Activated T-helper 1 cell treated with Interleukin-2 at 50 U/mL for 16 hours (primary cell): Measurements from ENCODE around the gene E2F2.

ENCODE experiments used
- DNase-seq: peaks from one replicate; pipeline ENCODE4 v3.0.0-alpha.2; 2020; ENCODE audit warnings: low read depth

E2F2 gene

GRCh38 chr1:23562137-23562876 is 31.3 kb upstream of the E2F2 start:
- DNase-seq: no peak

DNA sequence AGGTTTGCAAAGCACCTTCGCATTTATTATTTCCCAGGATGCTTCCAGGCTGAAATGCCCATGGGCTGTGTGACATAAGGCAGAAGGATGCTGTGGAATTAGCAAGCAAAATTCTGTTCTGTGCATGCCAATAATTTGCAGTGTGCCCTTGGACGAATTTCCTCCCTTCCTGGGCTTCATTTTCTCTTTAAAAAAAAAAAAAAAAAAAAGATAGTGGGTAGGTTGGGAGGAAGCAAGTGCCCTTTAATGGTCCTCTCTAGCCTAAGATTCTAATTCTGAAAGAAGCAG is 30.7 kb upstream of the E2F2 start:
- DNase-seq: no peak

DNA sequence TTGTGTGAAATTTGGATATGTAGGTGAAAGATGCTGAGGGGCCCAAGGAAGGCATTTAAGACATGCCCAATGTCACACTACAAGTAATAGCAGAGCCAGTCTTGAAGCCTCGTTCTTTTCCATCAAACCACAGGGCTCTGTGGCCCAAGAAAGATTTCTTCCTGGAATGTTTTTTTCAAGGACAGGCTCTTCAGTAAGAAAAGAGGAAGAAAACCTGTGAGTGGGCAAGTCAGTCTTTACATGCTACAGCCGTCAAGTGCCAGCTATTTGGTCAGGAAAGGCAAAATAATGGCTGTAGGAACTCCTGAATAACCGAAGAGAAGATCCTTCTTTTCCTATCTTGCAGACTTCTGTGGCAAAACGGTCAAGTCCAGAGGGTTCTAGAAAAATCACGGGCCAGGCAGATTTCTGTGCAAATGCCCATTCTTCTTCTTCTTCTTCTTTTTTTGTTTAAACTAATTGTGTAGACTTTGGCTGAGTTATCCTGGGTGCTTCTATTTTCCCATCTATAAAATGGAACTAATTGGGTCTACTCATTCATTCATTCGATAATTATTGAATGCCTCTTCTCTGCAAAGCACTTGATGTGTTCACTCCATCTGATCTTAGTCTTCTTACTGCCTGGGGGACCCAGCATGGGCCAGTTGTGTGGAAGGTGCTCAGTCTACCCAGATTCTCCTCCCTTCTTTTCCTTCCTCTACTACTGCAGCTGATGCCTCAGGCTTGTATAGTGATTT is 30.2 kb upstream of the E2F2 start:
- no peak for DNase-seq

GRCh38 chr1:23559985-23560741 is 29.1 kb upstream of the E2F2 start:
- no peak for DNase-seq

DNA sequence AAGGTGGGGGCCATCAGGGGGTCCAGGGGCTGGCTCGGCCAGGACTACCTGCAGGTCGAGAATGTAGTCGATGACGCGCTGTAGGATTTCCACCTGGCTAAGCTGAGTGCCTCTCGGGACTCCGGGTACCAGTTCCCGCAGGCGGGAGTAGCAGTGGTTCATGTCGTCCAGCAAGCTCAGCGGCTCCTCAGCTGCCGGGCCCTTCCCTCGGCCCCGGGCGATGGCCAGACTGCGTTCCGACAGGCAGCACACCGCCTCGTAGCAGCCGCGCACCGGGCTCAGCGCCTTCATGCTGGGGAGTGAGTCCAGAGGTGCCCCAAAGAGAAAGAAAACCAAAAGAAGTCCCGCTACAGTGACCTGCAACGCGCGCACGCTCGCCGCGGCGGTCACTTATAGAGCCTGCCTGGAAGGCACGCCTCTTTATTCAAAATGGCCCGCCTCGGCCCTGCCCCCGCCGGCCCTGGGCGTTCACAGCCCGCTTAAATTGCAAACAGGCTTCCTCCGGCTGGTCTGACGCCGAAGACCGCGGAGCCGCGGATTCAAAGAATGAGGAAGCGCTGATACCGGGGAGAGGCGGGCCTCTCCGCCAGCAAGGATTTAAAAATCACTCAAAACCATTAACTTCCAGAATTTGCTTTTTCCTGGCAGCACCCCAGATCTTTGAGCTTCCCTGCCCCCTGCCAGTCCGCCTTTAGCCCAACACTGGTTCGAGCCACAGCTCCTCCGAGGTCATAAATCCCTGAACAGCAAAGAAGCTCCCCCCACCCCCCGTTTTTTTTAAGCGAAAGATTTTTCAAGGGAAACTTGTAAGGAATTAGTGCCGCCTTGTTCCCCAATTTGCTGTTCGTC is 28.3 kb upstream of the E2F2 start, which contains the start of gene ID3:
Gene ID3 (minus strand): TSS at position 366 of the 849 bp plus-strand sequence. CDS start 75 bp downstream, at position 291.
- peak; percentile 86 for DNase-seq

- DNase-seq: no peak
Observed at GRCh38 chr1:23558872-23559135, 27.8 kb upstream of the E2F2 start.

DNA sequence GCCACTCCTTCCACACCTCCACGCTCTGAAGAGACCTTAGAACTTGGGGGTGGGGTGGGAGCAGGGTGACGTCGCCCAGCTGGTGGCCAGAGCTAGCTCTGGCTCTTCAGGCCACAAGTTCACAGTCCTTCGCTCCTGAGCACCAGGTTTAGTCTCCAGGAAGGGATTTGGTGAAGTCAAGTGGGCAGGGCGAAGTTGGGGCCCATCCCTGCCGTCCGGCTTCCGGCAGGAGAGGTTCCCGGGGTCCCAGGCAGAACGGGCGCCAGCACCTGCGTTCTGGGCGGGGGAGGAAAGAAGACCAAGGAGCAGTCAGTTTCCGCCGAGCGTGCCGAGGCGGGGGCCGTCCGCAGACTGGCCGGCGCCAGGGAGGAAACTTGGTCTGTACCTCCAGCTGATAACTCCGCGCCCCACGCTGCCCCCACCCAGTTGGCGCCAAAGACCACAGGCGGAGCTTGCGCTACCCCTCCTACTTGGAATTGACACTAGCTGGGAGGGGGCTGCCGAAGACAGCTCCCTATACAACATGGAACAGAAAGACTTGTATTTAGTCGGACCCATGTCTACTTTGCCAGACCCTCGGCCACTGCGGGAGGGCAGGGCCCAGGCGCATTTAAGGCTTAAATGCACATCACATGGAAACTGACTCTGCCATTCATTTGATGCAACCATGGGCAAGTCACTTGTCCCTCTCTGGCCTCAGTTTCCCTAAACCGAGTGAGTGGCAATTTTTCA is 27.3 kb upstream of the E2F2 start:
- peak; percentile 30 for DNase-seq

- no peak for DNase-seq
Observed at GRCh38 chr1:23557471-23558124, 26.6 kb upstream of the E2F2 start.

GRCh38 chr1:23556635-23557470 is 25.8 kb upstream of the E2F2 start:
- DNase-seq: no peak

DNA sequence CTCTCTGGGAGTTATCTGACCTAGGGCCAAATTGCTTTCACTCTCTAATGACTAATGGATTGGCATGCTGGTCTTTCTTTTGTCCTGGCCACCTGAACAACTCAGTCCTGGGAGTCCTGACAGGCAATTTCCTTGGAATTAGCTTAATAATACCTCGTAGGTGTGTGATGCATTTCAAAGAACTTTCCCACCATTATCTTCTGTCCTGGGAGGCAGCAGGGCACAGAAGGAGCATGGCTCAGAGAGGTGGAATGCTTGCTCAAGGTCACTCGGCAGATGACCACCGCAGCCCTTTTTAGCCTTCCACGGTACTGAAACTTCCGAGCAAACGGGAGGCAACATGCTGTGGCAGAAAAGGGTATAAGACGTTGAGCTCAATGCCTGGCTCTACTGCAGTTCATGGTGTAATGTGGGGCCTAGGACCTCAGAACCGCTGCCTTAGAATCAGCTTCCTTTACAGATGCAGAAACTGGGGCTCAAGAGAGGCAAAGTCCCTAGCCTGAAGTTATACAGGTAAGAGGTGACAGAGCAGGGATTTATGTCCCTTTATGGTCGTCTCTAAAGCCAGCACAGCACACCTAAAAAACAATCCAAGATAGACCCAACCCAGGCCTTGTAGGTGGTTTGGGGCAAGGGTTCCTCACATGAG is 25.1 kb upstream of the E2F2 start:
- no peak for DNase-seq

DNA sequence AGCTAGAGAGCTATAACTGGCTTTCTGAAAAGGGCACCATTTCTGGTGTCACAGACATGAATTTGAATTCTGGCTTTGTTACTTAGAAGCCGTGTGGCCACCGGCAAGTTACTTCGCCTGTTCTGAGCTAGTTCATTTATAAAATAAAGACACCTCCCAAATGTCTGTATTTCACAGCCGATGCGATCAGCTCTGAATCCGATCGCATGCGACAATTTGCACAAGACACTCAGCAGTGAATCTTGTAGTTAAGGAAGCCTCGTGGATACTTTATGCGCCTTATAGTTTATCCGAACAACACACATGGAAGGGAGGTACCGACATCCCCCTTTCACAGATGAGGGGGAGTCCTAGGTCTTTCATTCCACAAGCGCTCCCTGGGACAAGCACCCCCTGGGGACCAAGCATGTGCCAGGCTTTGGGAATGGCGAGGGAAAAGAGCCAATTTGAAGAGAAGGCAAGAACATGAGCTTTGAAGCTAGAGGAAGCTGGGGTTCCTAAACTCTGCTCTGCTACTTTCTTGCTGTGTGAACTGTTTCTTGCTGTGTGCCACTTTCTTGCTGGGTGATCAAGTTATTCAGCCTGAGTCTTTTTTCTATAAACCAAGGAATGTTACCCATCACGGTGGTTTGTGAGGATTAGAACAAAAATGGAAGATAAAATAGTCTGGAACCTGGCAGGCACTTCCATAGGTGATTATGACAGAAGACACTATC is 24.4 kb upstream of the E2F2 start:
- no peak for DNase-seq

DNA sequence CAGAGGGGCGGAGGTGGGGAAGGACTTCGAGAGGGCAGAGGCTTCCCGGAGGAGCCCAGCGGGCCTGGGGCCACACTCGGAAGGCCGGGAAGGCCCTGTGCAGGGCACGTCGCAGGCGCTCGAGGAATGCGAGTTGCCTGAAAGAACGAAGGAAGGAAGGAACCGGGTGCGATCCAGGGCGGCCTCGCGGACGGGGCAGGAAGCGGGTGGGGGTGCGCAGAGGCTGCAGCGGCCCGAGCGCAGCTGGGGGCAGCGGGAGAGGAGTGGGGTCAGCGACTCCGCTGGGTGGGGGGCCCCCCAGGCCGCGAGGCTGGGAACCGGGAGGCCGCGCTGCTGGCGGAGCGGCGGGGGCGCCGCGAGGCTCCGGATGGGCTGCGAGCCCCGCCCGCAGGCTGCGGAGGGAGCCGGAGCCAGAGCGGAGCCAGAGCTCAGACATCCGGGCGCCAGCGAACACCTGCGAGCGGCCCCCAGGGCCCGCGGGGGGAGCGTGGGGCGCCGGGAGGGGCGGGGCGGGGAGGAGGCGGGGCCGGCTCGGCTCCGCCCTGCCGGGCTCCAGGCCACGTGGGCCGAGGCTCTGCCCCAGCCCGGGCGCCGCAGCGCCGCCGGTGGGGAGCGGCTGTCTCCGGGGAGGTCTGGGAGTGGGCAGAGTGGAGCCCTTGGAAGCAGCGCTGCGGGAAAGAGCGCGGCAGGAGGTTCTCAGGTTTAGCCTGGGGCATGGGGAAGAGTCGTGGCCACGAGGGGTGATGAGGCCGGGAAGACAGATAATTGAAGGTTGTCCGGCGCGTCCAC is 23.6 kb upstream of the E2F2 start:
- DNase-seq: peak; percentile 85

DNA sequence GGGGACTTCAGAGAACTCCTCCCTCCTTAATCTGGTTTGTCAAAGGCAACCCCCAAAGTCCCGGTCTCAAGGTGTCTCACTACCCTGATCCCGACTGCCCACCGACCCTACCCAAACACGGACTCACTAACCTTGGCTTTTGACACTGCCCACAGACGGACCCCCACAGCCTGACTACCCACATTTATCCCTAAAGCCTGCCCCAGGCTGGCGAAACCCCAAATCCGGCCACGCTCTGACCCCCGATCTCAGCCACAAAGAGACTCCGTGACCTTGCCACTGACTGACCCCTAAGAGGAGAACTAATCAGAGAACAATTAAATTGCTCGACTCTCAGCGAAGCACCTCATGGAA is 23.1 kb upstream of the E2F2 start:
- DNase-seq: no peak

- no peak for DNase-seq
Observed at GRCh38 chr1:23553231-23554126, 22.4 kb upstream of the E2F2 start.

DNA sequence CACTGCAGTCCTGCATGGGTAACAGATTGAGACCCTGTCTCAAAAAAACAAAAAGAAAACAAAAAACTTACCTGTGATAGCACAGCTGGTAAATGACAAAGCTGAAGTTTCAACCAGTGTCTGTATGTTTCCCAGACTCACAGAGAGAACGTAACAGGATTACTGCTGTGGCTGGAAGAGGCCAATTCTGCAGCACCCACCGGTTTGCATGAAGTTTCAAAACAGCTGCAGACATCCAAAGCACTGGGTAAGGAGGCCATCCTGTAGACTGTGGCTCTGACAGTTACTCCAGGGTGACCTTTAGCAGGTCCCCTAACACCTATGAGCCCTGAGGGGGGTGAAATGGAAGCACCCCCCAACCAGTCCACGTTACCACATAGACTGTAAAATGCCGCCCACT is 20.8 kb upstream of the E2F2 start:
- no peak for DNase-seq

- DNase-seq: no peak
Observed at GRCh38 chr1:23548704-23549143, 17.7 kb upstream of the E2F2 start.

GRCh38 chr1:23546897-23547584 is 16.0 kb upstream of the E2F2 start:
- DNase-seq: no peak
